GM12874 (cell line): ENCODE data around the gene GABRA1.

ENCODE experiments used
- CTCF ChIP-seq: IDR thresholded peaks from 2 replicates; pipeline ENCODE4 v1.5.1; 2011; ENCODE audit warnings: low read depth, mild to moderate bottlenecking, control low read depth, low read length, moderate library complexity; ENCODE audit not compliant: insufficient read depth

The GABRA1 gene

GRCh38 chr5:161921781-161922180, 73.9 kb downstream of the GABRA1 start:
- TF ChIP-seq CTCF = no peak

GRCh38 chr5:161924270-161924669, 76.3 kb downstream of the GABRA1 start:
- TF ChIP-seq CTCF = no peak

- peak; percentile 51; the same call in 1 of the 2 replicates for TF ChIP-seq CTCF
These were observed 78.0 kb downstream of the GABRA1 start for GRCh38 chr5:161925960-161926359.

GRCh38 chr5:161934486-161934885, 86.6 kb downstream of the GABRA1 start:
- no peak for TF ChIP-seq CTCF

- TF ChIP-seq CTCF = no peak
These were observed 97.1 kb downstream of the GABRA1 start for GRCh38 chr5:161944974-161945373.

- TF ChIP-seq CTCF = no peak
These were observed 99.0 kb downstream of the GABRA1 start for GRCh38 chr5:161946911-161947310.
